ENCODE data around the gene SLC6A19.

SLC6A19 gene

GRCh38 chr5:1172007-1172581, 29.3 kb upstream of the SLC6A19 start:
- no peaks in the 10 kb centered on the region for H3K27me3 ChIP-seq (ENCODE audit: low read length)
- no peak overlapping the region for H3K9ac ChIP-seq (ENCODE audit: low read length)
- H3K4me3 ChIP-seq (ENCODE audit: insufficient read depth, low read length, poor library complexity, severe bottlenecking), result no peak overlapping the region
- no peaks in the 10 kb centered on the region for H3K79me2 ChIP-seq (ENCODE audit: insufficient read depth, low read length)
- no peaks in the 10 kb centered on the region for H3K36me3 ChIP-seq (ENCODE audit: low read length)
- no peak overlapping the region for H3K4me2 ChIP-seq (ENCODE audit: low read depth, low read length, poor library complexity, severe bottlenecking)
- H3K27ac ChIP-seq (ENCODE audit: low read depth, low read length), result no peak overlapping the region
- no peaks in the 10 kb centered on the region for H4K20me1 ChIP-seq (ENCODE audit: low read depth, low read length)
- no peaks in the 10 kb centered on the region for H3K9me2 ChIP-seq (replicated peaks; ENCODE audit: insufficient read depth, low read length)
- H3K9me3 ChIP-seq (ENCODE audit: insufficient read depth, low read length), result no peaks in the 10 kb centered on the region
- H2AFZ ChIP-seq (ENCODE audit: low read depth, low read length, severe bottlenecking), result no peak overlapping the region
- no peaks in the 10 kb centered on the region for H3F3A ChIP-seq (ENCODE audit: insufficient read depth)
- no peak for TF ChIP-seq EZH2phosphoT487 (conservative IDR thresholded peaks at IDR 0.05; ENCODE audit: low read length)
- no peak for TF ChIP-seq CTCF (IDR thresholded peaks at IDR 0.05; ENCODE audit: insufficient read depth, low read length, poor library complexity, severe bottlenecking)

- Histone ChIP-seq H3K4me3 (ENCODE audit: insufficient read depth, low read length, poor library complexity, severe bottlenecking) (no peak overlapping the region), H3K36me3 (ENCODE audit: low read length) (no peaks in the 10 kb centered on the region), H3K9me2 (replicated peaks; ENCODE audit: insufficient read depth, low read length) (no peaks in the 10 kb centered on the region), H2AFZ (ENCODE audit: low read depth, low read length, severe bottlenecking) (no peak overlapping the region), H4K20me1 (ENCODE audit: low read depth, low read length) (no peaks in the 10 kb centered on the region), H3F3A (ENCODE audit: insufficient read depth) (no peaks in the 10 kb centered on the region), H3K27ac (ENCODE audit: low read depth, low read length) (no peak overlapping the region), H3K79me2 (ENCODE audit: insufficient read depth, low read length) (no peaks in the 10 kb centered on the region), H3K4me2 (ENCODE audit: low read depth, low read length, poor library complexity, severe bottlenecking) (no peak overlapping the region), H3K27me3 (ENCODE audit: low read length) (no peaks in the 10 kb centered on the region), H3K9me3 (ENCODE audit: insufficient read depth, low read length) (no peaks in the 10 kb centered on the region), H3K9ac (ENCODE audit: low read length) (no peak overlapping the region)
- TF ChIP-seq CTCF (IDR thresholded peaks at IDR 0.05; ENCODE audit: insufficient read depth, low read length, poor library complexity, severe bottlenecking) (no peak), EZH2phosphoT487 (conservative IDR thresholded peaks at IDR 0.05; ENCODE audit: low read length) (no peak)
Observed at GRCh38 chr5:1172670-1173404, 28.6 kb upstream of the SLC6A19 start.

GRCh38 chr5:1173485-1174070, 27.8 kb upstream of the SLC6A19 start:
- H3K4me2 ChIP-seq (ENCODE audit: low read depth, low read length, poor library complexity, severe bottlenecking), result no peak overlapping the region
- H3K36me3 ChIP-seq (ENCODE audit: low read length), result no peaks in the 10 kb centered on the region
- no peaks in the 10 kb centered on the region for H3K79me2 ChIP-seq (ENCODE audit: insufficient read depth, low read length)
- H3K27me3 ChIP-seq (ENCODE audit: low read length), result no peaks in the 10 kb centered on the region
- H3K27ac ChIP-seq (ENCODE audit: low read depth, low read length), result no peak overlapping the region
- TF ChIP-seq EZH2phosphoT487 (conservative IDR thresholded peaks at IDR 0.05; ENCODE audit: low read length) (no peak), CTCF (IDR thresholded peaks at IDR 0.05; ENCODE audit: insufficient read depth, low read length, poor library complexity, severe bottlenecking) (no peak)
- no peaks in the 10 kb centered on the region for H3K9me2 ChIP-seq (replicated peaks; ENCODE audit: insufficient read depth, low read length)
- no peaks in the 10 kb centered on the region for H3K9me3 ChIP-seq (ENCODE audit: insufficient read depth, low read length)
- H3K4me3 ChIP-seq (ENCODE audit: insufficient read depth, low read length, poor library complexity, severe bottlenecking), result no peak overlapping the region
- H2AFZ ChIP-seq (ENCODE audit: low read depth, low read length, severe bottlenecking), result no peak overlapping the region
- no peaks in the 10 kb centered on the region for H4K20me1 ChIP-seq (ENCODE audit: low read depth, low read length)
- no peaks in the 10 kb centered on the region for H3F3A ChIP-seq (ENCODE audit: insufficient read depth)
- H3K9ac ChIP-seq (ENCODE audit: low read length), result no peak overlapping the region

Measured in SU-DHL-6 (cell line).